HepG2 (cell line): ENCODE results near the gene ZNF277. TPM values are rescaled to one million over a fixed set of nuclear protein-coding genes. Genes with fewer than 3 reads are reported as not detected.

ENCODE experiments used
- ASH2L ChIP-seq: fragments of 300-600, 200-600 bp; sonication (generic); IDR thresholded peaks from 2 replicates; pipeline ENCODE4 v1.7.0; 2017; ENCODE audit warnings: low read depth, mild to moderate bottlenecking, moderate library complexity, mixed read lengths, low read length; ENCODE audit not compliant: insufficient read length
- CBX2 ChIP-seq, 2 experiments: fragments of 200-600 bp in 1 of 2; sonication (generic); formaldehyde crosslinking in 1 of 2; IDR thresholded peaks; 2 replicates each; pipeline versions ENCODE4 v1.7.0 to v1.8.1; 2018 to 2022; ENCODE audit warnings: low read depth in 2 of 2, low read length in 1 of 2, mild to moderate bottlenecking in 1 of 2, missing genetic modification reagents in 1 of 2
- CTCF ChIP-seq: sonication (generic); formaldehyde crosslinking; IDR thresholded peaks from 2 replicates; pipeline ENCODE4 v1.5.0; 2020; ENCODE audit warnings: mild to moderate bottlenecking, missing genetic modification reagents, moderate library complexity
- DNMT1 ChIP-seq: sonication (generic); formaldehyde crosslinking; IDR thresholded peaks from 2 replicates; pipeline ENCODE4 v1.5.1; 2020; ENCODE audit warnings: mild to moderate bottlenecking, missing genetic modification reagents
- DNMT3B ChIP-seq: conservative IDR thresholded peaks from 2 replicates; pipeline ENCODE4 v1.6.1; 2016; ENCODE audit warnings: missing biosample characterization, control low read depth
- ETV6 ChIP-seq: sonication (generic); formaldehyde crosslinking; conservative IDR thresholded peaks from 2 replicates; pipeline ENCODE4 v1.4.0; 2020; ENCODE audit warnings: missing genetic modification reagents
- HMGA1 ChIP-seq: sonication (generic); formaldehyde crosslinking; conservative IDR thresholded peaks from 2 replicates; pipeline ENCODE4 v1.4.0; 2020; ENCODE audit warnings: missing genetic modification reagents
- HNRNPH1 ChIP-seq: fragments of 200-400 bp; formaldehyde crosslinking; optimal IDR thresholded peaks from 2 replicates; pipeline ENCODE3; 2017; ENCODE audit warnings: mild to moderate bottlenecking, low read depth, low read length
- MXD3 ChIP-seq: IDR thresholded peaks from 2 replicates; pipeline ENCODE4 v1.6.1; 2016; ENCODE audit warnings: mild to moderate bottlenecking, missing biosample characterization, missing genetic modification reagents
- PHB2 ChIP-seq: fragments of 450-650 bp; IDR thresholded peaks from 2 replicates; pipeline ENCODE4 v1.6.1; 2018; ENCODE audit not compliant: partially characterized antibody
- TP53 ChIP-seq: sonication (generic); formaldehyde crosslinking; conservative IDR thresholded peaks from 2 replicates; pipeline ENCODE4 v1.4.0; 2020; ENCODE audit warnings: missing genetic modification reagents
- ZC3H13 ChIP-seq: sonication (generic); formaldehyde crosslinking; IDR thresholded peaks from 2 replicates; pipeline ENCODE4 v1.8.1; 2023; ENCODE audit warnings: mild to moderate bottlenecking, missing genetic modification reagents, moderate library complexity
- ZNF225 ChIP-seq: sonication (generic); formaldehyde crosslinking; IDR thresholded peaks from 2 replicates; pipeline ENCODE4 v1.4.0; 2020; ENCODE audit warnings: mild to moderate bottlenecking, missing genetic modification reagents
- ZNF24 ChIP-seq: fragments of 450-650 bp; IDR thresholded peaks from 2 replicates; pipeline ENCODE4 v1.6.1; 2017; ENCODE audit warnings: antibody characterized with exemption, mild to moderate bottlenecking
- ZNF468 ChIP-seq: sonication (generic); formaldehyde crosslinking; IDR thresholded peaks from 2 replicates; pipeline ENCODE4 v1.8.0; 2022; ENCODE audit warnings: mild to moderate bottlenecking, moderate library complexity, missing genetic modification reagents
- ZNF564 ChIP-seq: sonication (generic); formaldehyde crosslinking; IDR thresholded peaks from 2 replicates; pipeline ENCODE4 v1.8.1; 2023; ENCODE audit warnings: mild to moderate bottlenecking, missing genetic modification reagents
- ZNF652 ChIP-seq: IDR thresholded peaks from 2 replicates; pipeline ENCODE4 v1.6.1; 2016; ENCODE audit warnings: low read depth, borderline replicate concordance
- ZNF678 ChIP-seq: sonication (generic); formaldehyde crosslinking; IDR thresholded peaks from 2 replicates; pipeline ENCODE4 v1.4.0; 2020; ENCODE audit warnings: mild to moderate bottlenecking, missing genetic modification reagents
- ZNF768 ChIP-seq: sonication (generic); formaldehyde crosslinking; IDR thresholded peaks from 2 replicates; pipeline ENCODE4 v1.4.0; 2020; ENCODE audit warnings: missing genetic modification reagents
- ZSCAN29 ChIP-seq: sonication (generic); formaldehyde crosslinking; conservative IDR thresholded peaks from 2 replicates; pipeline ENCODE4 v1.4.0; 2020; ENCODE audit warnings: mild to moderate bottlenecking, missing genetic modification reagents
- polyA plus RNA-seq, 8 experiments: library from polyadenylated mRNA; depleted of rRNA in 3 of 8; stranded (reverse) in 7 of 8; unstranded in 1 of 8; fragments of >200 nt; fragmentation: Illumina TruSeq in 4 of 8; extraction: Trizol in 4 of 8; gene quantifications; 2 replicates each; pipeline versions ENCODE4 v1.2.1 to v1.2.3, GENCODE V29; 2011 to 2016; ENCODE audit warnings: low read depth in 4 of 8, missing spikeins in 1 of 8, mixed read lengths in 1 of 8; ENCODE audit not compliant: insufficient read depth in 1 of 8
- total RNA-seq, 5 experiments: library from RNA; depleted of rRNA; stranded (reverse); fragments of >200 nt; fragmentation: Illumina TruSeq; extraction: Trizol; gene quantifications; 2 replicates each; pipeline ENCODE4 v1.2.3, GENCODE V29; 2016; ENCODE audit warnings: low read depth in 1 of 5
- TF ChIP-seq, protein P1 (sequence below): sonication (generic); formaldehyde crosslinking; IDR thresholded peaks from 2 replicates; pipeline ENCODE4 v1.8.0; 2023; ENCODE audit warnings: mild to moderate bottlenecking, missing genetic modification reagents
- TF ChIP-seq, protein P2 (sequence below): sonication (generic); formaldehyde crosslinking; IDR thresholded peaks from 2 replicates; pipeline ENCODE4 v1.5.1; 2020; ENCODE audit warnings: mild to moderate bottlenecking, missing genetic modification reagents, moderate library complexity

ZNF277 gene
- total and polyA plus RNA-seq, 2 of the 13 experiments (the other 11 are each of a cell fraction or from before 2014, with no cell fraction given) = 29.1 to 30.1 TPM

DNA sequence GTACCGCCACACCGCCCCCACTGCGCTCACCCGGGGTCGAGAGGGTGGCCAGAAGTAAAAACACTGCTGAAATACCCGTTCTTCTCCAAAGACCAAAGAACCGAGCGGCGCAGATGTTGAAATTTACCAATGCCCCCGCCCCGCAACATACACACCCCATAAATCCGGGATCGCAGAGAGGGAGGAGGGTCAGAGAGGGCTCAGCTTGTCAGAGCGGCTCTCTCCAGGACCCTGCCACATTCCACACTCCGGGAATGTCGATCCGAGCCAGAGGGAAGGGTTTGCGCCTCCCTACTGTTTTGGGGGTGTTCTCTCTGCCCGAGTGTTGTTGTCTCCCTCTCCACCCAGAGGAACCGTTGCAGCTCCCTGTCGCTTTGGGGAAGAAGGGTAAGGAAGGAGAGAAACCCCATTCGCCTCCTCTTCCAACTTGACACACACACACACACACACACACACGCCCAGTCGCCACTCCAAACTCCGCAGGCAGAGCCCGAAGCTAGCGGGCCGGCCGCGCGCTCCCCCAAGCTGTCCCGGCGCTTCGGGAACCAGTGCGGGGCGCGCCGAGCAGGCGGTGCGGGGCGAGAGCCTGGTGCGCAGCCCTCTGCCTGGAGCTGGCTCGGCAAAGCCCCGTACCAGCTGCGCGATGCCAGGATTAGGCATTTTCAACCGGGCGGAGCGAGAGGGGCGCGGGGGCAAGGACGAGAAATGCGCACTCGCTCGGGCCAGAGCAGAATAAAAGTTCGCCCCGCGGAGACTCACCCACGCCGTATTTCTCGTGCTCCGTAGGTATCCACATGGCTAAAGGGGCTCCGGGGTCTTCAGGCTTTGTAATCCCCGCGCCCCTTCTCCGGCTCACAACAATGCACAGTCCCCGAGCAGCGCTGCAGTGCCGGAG lies 905 bp upstream of the ZNF277 start (continued):
- TF ChIP-seq ASH2L (peak; percentile 66), DNMT3B (CRISPR knock-in tag) (0 out of 2 replicates have a peak, but pooled peaks have one; percentile 34), TP53 (no peak), ZNF468 (CRISPR knock-in tag) (no peak), CTCF (CRISPR knock-in tag) (peak; percentile 6; the same call in 1 of the 2 replicates), CBX2 (IDR thresholded peaks at IDR 0.05; ENCODE audit: low read depth, low read length) (no peak), CBX2 (CRISPR knock-in tag; IDR thresholded peaks at IDR 0.05; ENCODE audit: low read depth) (no peak), ZNF24 (no peak), ZNF768 (CRISPR knock-in tag) (0 out of 2 replicates have a peak, but pooled peaks have one; percentile 10), MXD3 (CRISPR knock-in tag) (no peak), HNRNPH1 (no peak), ZNF678 (CRISPR knock-in tag) (peak; percentile 61; the same call in 1 of the 2 replicates), HMGA1 (no peak), ZNF225 (CRISPR knock-in tag) (no peak; the same call in 1 of the 2 replicates), ZSCAN29 (CRISPR knock-in tag) (no peak; the same call in none of the 2 replicates), ETV6 (CRISPR knock-in tag) (no peak), PHB2 (no peak), ZNF652 (no peak), DNMT1 (CRISPR knock-in tag) (no peak), ZNF564 (CRISPR knock-in tag) (no peak), ZC3H13 (no peak)
- TF ChIP-seq, protein P1, sequence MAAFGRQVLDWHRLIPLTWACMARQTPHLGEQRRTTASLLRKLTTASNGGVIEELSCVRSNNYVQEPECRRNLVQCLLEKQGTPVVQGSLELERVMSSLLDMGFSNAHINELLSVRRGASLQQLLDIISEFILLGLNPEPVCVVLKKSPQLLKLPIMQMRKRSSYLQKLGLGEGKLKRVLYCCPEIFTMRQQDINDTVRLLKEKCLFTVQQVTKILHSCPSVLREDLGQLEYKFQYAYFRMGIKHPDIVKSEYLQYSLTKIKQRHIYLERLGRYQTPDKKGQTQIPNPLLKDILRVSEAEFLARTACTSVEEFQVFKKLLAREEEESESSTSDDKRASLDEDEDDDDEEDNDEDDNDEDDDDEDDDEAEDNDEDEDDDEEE (CRISPR knock-in tag) = 0 out of 2 replicates have a peak, but pooled peaks have one; percentile 38
- TF ChIP-seq, protein P2, sequence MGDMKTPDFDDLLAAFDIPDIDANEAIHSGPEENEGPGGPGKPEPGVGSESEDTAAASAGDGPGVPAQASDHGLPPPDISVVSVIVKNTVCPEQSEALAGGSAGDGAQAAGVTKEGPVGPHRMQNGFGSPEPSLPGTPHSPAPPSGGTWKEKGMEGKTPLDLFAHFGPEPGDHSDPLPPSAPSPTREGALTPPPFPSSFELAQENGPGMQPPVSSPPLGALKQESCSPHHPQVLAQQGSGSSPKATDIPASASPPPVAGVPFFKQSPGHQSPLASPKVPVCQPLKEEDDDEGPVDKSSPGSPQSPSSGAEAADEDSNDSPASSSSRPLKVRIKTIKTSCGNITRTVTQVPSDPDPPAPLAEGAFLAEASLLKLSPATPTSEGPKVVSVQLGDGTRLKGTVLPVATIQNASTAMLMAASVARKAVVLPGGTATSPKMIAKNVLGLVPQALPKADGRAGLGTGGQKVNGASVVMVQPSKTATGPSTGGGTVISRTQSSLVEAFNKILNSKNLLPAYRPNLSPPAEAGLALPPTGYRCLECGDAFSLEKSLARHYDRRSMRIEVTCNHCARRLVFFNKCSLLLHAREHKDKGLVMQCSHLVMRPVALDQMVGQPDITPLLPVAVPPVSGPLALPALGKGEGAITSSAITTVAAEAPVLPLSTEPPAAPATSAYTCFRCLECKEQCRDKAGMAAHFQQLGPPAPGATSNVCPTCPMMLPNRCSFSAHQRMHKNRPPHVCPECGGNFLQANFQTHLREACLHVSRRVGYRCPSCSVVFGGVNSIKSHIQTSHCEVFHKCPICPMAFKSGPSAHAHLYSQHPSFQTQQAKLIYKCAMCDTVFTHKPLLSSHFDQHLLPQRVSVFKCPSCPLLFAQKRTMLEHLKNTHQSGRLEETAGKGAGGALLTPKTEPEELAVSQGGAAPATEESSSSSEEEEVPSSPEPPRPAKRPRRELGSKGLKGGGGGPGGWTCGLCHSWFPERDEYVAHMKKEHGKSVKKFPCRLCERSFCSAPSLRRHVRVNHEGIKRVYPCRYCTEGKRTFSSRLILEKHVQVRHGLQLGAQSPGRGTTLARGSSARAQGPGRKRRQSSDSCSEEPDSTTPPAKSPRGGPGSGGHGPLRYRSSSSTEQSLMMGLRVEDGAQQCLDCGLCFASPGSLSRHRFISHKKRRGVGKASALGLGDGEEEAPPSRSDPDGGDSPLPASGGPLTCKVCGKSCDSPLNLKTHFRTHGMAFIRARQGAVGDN (CRISPR knock-in tag) = peak; percentile 68
